HG02759 (cell line): Measurements from ENCODE around the gene SEMA6B.
"Not testable (repeated sequence)": the region's sequence is repeated elsewhere in the genome, so short reads cannot be mapped to it uniquely, and the experiment has no call there.

Source experiments
- ATAC-seq: cut with Tn5 transposase; IDR thresholded peaks from one replicate; pipeline ENCODE4 v1.9.1; 2021; ENCODE audit warnings: mild to moderate bottlenecking, moderate library complexity; ENCODE audit not compliant: unreplicated experiment

Gene SEMA6B

GRCh38 chr19:4576016-4576933, 16.8 kb upstream of the SEMA6B start:
- ATAC-seq: no peak

- ATAC-seq: no peak
Observed at GRCh38 chr19:4575267-4576015, 16.0 kb upstream of the SEMA6B start.

- ATAC-seq: no peak
Observed at GRCh38 chr19:4573682-4574081, 14.2 kb upstream of the SEMA6B start.

DNA sequence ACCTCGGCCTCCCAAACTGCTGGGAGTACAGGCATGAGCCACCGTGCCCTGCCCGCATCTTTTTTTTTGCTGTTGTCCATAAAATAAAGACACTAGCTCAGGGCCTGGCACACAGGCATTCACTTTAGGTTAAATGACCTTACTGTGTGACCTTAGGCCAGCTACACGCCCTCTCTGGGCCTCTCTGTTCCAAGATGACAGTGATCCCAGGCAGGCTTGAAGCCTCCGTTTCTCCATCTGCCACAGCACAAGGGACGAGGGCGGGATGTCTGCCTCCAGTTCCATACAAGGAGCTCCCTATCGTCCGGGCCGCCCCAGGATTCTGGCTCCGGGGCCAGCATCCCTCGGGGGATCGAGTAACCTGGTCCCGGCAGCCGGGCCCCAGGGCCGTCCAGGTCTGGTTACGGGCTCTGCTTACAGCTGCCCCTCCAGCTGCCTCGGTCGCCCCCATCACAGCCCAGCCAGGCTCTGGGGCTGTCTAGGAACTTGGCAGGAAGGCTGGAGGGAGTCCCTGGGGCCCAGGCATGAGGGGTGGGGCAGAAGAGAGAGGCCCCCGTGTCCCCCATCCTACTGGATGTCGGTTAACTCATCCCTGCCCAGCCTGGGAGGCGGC, 11.9 kb upstream of the SEMA6B start:
- no peak for ATAC-seq

DNA sequence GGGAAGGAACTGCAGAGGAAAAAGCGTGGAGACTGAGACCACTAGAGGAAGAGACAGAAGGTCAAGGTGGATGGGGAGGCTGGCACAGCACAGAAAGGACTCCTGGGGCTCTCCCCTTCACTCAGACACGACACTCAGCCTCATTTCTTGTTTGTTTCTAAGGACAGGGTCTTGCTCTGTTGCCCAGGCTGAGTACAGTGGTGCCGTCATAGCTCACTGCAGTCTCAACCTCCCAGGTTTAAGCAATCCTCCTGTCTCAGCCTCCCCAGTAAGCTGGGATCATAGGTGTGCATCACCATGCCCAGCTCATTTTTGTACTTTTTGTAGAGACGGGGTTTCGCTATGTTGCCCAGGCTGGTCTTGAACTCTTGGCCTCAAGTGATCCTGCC, 11.4 kb upstream of the SEMA6B start:
- ATAC-seq: no peak

DNA sequence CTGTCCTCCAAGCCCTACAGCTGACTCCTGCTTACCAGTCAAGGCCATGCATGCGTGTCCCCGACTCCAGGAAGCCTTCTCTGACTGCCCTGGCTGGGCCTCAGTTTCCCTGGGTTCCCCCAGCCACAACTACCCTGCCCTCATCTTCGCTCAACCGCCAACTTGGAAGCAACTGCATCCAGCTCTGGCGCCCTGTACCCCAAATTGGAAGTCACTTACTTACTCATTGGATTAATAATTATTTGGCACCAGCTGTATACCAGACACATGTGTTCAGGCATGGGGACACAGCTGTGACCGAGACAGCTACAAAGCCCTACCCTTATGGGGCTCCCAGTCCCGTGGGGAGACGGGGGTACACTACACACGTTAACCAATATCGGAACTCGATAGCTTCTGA, 10.9 kb upstream of the SEMA6B start:
- no peak for ATAC-seq

GRCh38 chr19:4568886-4569285, 9.4 kb upstream of the SEMA6B start:
- no peak for ATAC-seq

DNA sequence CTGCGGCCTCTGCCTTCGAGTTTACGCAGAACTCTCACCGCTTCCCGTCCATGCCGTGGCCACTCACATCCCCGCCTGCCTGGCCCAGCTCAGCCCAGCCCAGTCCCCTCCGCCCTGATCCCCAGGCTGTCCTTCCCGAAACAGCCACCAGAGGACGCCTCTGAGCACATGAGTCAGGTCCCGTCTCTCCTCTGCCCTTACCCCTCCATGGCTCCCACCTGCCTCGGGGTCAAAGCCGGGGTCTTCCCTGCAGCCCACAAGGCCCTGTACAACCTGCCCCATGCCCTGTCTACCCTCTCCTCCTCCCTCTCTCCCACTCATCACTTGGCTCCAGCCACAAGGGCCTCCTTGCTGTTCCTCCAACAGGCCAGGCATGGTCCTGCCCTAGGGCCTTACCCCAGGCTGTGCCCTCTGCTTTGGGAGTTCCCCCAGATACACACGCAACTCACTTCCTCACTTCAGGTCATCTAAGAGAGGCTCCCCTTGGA, 8.1 kb upstream of the SEMA6B start:
- no peak for ATAC-seq

DNA sequence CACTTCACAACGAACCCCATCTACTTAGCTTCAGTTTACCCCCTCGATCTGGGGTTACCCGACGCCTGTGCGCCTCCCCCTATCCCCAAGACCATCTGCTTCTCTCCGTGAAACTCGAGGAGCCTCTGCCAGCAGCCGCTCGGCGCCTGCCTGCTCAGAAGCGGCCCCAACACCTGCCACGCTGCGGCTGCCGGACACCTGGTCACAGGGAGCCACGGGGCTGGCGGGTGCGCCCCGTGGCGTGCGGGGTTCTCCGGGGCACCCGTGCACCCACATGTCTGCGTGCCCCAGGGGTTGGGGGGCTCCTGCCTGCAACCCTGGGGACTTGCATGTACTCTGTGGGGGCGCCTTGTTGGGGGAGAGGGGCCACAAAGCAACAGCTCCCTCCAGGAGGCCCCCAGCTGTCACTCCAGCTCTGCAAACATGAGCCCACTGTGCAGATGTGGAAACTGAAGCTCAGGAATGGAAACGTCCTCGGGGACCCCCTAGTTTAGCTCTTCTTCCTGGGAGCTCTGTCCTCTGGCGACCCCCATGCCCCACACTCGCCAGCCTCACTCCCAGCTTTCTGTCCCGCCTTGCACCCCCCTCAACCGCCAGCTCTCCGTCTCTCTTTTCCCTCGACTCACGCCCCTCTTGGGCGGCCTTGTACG, 7.0 kb upstream of the SEMA6B start:
- ATAC-seq: no peak

DNA sequence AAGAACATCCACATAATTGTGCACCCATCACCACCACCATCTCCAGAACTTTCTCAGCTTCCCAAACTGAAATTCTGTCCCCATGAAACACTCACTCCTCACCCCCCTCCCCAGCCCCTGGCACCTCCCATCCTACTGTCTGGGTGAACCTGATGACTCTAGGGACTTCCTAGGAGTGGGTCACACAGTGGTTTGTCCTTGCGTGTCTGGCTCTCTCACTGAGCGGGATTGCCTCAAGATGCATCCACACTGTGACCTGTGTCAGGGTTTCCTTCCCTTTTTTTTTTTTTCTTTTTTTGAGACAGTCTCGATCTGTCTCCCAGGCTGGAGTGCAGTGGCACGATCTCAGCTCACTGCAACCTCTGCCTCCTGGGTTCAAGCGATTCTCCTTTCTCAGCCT, 4.1 kb upstream of the SEMA6B start:
- not testable (repeated sequence) for ATAC-seq

DNA sequence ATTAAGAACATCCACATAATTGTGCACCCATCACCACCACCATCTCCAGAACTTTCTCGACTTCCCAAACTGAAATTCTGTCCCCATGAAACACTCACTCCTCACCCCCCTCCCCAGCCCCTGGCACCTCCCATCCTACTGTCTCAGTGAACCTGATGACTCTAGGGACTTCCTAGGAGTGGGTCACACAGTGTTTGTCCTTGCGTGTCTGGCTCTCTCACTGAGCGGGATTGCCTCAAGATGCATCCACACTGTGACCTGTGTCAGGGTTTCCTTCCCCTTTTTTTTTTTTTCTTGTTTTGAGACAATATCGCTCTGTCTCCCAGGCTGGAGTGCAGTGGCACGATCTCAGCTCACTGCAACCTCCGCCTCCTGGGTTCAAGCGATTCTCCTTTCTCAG, 2.6 kb upstream of the SEMA6B start:
- ATAC-seq: not testable (repeated sequence)

- no peak for ATAC-seq
Observed at GRCh38 chr19:4557971-4558941, 1.2 kb downstream of the SEMA6B start.

DNA sequence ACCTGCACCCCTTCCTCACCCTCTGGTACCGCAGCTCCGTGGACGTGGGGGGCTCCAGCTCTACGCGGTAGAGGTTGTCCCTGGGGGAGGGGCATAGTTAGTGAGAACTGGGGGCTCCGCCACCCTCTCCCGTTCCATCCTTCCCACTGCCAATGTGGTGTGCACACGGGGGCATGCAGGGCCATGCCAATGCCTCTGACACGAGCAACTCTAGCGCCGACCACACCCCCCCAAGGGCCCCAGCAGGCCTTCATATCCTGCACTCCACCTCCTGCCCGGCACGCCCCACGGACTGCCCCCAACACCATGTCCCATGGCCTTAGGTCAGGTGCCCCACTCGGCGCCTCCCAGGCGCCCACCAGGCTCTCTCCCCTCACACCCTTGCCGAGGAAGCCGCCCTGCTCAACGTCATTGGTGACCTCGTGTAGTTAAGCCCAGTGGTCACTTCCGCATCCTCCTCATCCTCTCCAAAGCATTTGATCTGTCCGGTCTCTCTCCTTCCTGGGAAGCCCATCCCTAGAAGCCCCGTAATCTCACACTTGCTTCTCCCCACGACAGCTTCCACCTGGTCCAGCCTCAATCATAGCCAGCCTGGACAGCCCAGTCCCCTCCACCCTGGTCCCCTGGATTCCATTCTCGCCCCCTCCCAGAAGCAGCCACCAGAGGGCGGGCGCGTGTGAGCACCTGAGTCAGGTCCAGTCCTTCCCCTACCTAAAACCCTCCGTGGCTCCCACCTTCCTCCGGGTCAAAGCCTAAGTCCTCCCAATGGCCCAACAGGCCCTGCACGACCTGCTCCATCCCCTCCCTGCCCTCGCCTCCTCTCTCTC, 2.1 kb downstream of the SEMA6B start:
- ATAC-seq: no peak

DNA sequence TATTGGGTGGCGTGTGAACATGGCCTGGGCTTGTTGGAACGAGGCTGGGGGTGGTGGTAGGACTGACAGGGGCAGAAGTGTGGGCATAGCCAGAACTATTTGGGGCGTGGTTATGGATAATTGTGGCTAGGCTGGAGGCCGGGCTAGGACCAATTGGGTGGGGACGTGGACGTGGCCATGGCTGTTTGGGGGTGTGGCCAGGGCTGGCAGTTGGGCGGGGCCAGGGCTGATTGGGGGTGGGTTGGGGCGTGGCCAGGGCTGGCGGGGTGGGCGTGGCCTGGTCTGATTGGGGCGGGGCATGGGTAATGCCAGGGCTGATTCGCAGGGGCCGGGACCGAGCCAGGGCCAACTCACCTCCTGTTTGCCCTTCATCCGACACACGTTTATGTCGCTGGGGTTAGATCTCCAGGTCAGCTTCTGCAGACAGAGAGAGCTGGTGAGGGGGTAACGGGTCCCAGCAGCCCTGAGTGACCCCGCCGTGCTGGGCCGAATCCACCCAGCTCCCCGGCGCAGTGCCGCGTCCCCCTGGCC, 2.8 kb downstream of the SEMA6B start:
- ATAC-seq: no peak

DNA sequence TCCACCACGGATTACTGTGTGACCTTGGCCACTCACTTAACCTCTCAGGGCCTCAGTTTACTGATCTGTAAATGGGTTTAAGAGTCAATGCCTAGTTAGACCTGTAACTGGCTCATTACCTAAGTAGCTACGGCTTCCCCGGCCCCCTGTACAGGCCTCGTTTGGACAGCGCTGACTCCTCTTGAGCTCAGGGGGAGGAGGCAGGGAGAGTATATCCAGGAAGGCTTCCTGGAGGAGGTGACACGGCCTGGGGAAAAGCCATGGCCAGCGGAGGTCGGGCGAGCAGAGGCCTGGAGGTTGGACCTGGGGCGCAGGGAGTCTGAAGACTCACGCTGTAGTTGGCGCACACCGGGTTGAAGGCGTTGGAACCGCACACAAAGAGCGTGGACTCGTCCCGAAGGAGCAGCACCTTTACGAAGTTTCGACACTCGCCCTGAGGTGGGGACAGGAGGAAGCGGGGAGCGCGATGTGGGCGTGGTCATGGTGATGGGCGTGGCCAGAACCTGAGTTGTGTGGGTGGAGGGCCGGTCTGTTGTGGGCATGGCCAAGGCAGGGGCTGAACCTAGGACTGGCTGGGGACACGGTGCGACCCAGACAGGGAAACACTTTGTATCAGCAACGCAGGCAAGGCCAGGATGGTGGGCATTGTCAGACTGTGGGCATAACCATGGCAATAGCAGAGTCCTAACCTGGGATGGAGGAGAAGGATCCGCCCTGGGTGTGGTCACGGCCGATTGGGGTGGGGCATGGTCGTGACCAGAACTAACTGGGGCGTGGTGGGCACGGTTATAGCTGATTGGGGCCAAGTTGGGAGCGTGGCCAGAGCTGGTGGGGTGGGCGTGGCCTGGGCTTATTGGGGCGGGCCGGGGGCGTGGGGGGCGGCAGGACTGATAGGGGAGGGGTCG, 3.6 kb downstream of the SEMA6B start:
- ATAC-seq: no peak

GRCh38 chr19:4554717-4555116, 4.8 kb downstream of the SEMA6B start:
- no peak for ATAC-seq

- no peak for ATAC-seq
Observed at GRCh38 chr19:4553775-4554174, 5.7 kb downstream of the SEMA6B start.
